Tibial artery (tissue), 4 donors: ENCODE results near the gene SLC38A3.

Experiments used
- DNase-seq, 2 donors: peaks; one replicate each; pipeline ENCODE4 v3.0.0-alpha.2; 2019
- H3K27ac ChIP-seq, 2 donors: fragments of 200-600 bp; sonication (generic) in 1 of 2; 1 replicate in 1 of 2; 2 replicates in 1 of 2; pipeline ENCODE4 v1.5.1; 2018 to 2019; ENCODE audit warnings: mild to moderate bottlenecking in 1 of 2
- H3K27me3 ChIP-seq, 2 donors: fragments of 200-600 bp; sonication (generic) in 1 of 2; one replicate each; pipeline versions ENCODE4 v1.5.1 to v1.6.0; 2016 to 2019
- H3K36me3 ChIP-seq, 3 donors: fragments of 200-600 bp; sonication (generic) in 2 of 3; one replicate each; pipeline ENCODE4 v1.5.1; 2016 to 2019; ENCODE audit warnings: mild to moderate bottlenecking in 2 of 3
- H3K4me1 ChIP-seq, 4 donors: fragments of 200-600 bp; sonication (generic) in 2 of 4; 1 replicate in 3 of 4; 2 replicates in 1 of 4; pipeline ENCODE4 v1.5.1; 2016 to 2019
- H3K4me3 ChIP-seq, 2 donors: fragments of 200-600 bp; sonication (generic) in 1 of 2; 1 replicate in 1 of 2; 2 replicates in 1 of 2; pipeline ENCODE4 v1.5.1; 2018 to 2019; ENCODE audit warnings: mild to moderate bottlenecking in 2 of 2
- H3K9me3 ChIP-seq, 3 donors: fragments of 200-600 bp; sonication (generic) in 1 of 3; one replicate each; pipeline ENCODE4 v1.5.1; 2016 to 2019
- CTCF ChIP-seq, 2 experiments: fragments of 200-600 bp in 1 of 2; fragments of 450-650 bp in 1 of 2; IDR thresholded peaks; one replicate each; pipeline ENCODE4 v1.5.1; 2017 to 2019; ENCODE audit warnings: antibody characterized with exemption in 2 of 2, mild to moderate bottlenecking in 1 of 2, moderate library complexity in 1 of 2
- intact Hi-C: fragments of 100-400 bp; cut with DNase I; formaldehyde crosslinking; loops from one replicate; pipeline ENCODE4 v1.15.0; 2023; ENCODE audit warnings: low total_unique reads

The SLC38A3 gene

GRCh38 chr3:50237754-50238548, 32.9 kb downstream of the SLC38A3 start:
- no peaks in the 10 kb centered on the region for H3K27me3 ChIP-seq
- intact Hi-C loops, result no loop called here

DNA sequence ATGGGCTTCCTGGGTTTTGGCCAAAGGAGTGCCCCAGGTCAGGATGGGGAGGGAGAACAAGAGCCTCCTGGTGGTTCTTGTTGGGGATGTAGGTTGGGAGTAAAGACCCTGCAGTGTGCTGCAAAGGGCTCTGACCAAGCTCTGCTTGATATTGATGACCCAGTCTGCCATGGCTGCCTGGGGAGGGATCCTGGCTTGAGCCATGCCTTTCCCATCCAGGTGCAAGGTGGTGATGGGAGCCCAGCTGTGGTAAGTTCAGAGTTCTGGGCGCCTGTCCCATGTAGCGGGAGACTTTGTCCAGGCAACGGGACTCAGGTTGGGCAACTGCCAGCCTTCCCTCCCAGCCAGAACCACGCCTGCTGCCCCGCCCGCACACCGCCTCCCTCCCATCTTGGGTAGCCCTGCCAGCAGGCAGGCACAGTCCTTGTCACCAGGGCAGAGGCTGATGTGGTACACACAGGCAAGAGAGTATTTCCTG, 33.5 kb downstream of the SLC38A3 start:
- intact Hi-C loops, result no loop called here
- peak overlapping the region; percentile 86 to 92 for H3K27ac ChIP-seq
- no peaks in the 10 kb centered on the region for H3K9me3 ChIP-seq
- H3K27me3 ChIP-seq, result no peaks in the 10 kb centered on the region
- DNase-seq, result peak; percentile 85 to 96
- no peak for TF ChIP-seq CTCF (IDR thresholded peaks at IDR 0.05)
- peaks cover 0 to 13% (median 0%) of the 10 kb centered on the region in 3 donors for H3K36me3 ChIP-seq
- peak overlapping the region; percentile 82 to 87 for H3K4me3 ChIP-seq
- H3K4me1 ChIP-seq, result peaks cover 0 to 78% (median 57%) of the 10 kb centered on the region in 4 donors

More at GRCh38 chr3:50237754-50238548, 32.9 kb downstream of the SLC38A3 start:
- Histone ChIP-seq H3K36me3 (peaks cover 0 to 13% (median 0%) of the 10 kb centered on the region in 3 donors), H3K4me3 (peak overlapping the region; percentile 82 to 87), H3K4me1 (peaks cover 0 to 71% (median 51%) of the 10 kb centered on the region in 4 donors), H3K27ac (peak overlapping the region; percentile 86 to 92), H3K9me3 (no peaks in the 10 kb centered on the region)
- TF ChIP-seq CTCF (IDR thresholded peaks at IDR 0.05), result no peak
- peak; percentile 90 to 96 for DNase-seq

DNA sequence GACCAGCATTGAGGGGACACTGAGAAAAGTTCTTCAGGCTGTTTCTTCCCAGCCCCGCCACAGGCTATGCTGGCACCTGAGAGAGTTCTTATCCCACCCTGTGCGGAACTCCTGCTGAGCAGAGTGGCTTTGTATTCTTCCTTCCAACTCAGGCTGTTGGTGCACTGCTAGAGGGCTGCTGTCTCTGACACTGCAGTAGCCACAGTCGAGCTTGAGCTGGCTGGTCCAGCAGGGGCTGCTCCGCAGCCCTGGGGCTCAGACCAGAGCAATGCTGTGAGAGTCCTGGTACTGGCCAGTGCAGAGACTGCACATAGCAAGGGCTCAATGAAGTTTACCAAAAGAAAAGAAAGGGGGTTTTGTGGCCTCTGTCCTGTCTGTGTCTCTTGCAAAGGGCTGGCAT, 34.6 kb downstream of the SLC38A3 start:
- no peaks in the 10 kb centered on the region for H3K27me3 ChIP-seq
- intact Hi-C loops, result loop anchor here (5.0 kb wide), 1 partner anchor 38 kb away; the partner anchor contains the start of gene LSMEM2
- H3K4me3 ChIP-seq, result no peak overlapping the region

DNA sequence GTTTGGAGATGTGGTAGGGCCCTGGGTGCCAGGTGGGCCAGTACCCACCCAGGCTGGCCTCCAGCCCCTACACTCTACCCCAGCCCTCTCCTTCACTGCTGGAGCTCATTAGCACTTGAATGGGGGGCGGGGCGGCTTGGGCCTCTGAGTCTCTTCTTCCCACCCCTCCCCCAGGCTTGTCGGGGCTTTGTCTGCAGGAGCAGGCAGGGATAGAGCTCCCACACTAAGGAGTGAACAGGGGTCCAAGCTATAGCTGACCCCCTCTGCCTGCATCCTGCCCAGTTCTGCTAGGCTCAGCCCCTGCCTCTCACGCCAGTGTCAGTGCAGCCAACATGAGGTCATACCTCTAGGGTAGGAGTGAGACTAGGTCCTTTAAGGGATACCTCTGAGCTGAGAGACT, 36.1 kb downstream of the SLC38A3 start:
- Histone ChIP-seq H3K27me3 (no peaks in the 10 kb centered on the region), H3K9me3 (no peaks in the 10 kb centered on the region), H3K27ac (peak overlapping the region; percentile 67 to 86), H3K4me1 (peaks cover 0 to 93% (median 76%) of the 10 kb centered on the region in 4 donors), H3K4me3 (no peak overlapping the region), H3K36me3 (peaks cover 0 to 13% (median 0%) of the 10 kb centered on the region in 3 donors)
- DNase-seq, result no peak
- TF ChIP-seq CTCF (IDR thresholded peaks at IDR 0.05), result no peak
- intact Hi-C loops, result loop anchor here (5.0 kb wide), 1 partner anchor 36 kb away; the partner anchor contains the start of gene LSMEM2

More for the DNA sequence above, 34.6 kb downstream of the SLC38A3 start:
- no peak for DNase-seq
- H3K27ac ChIP-seq, result peak overlapping the region; percentile 86 to 92
- peaks cover 0 to 85% (median 66%) of the 10 kb centered on the region in 4 donors for H3K4me1 ChIP-seq
- no peak for TF ChIP-seq CTCF (IDR thresholded peaks at IDR 0.05)
- H3K9me3 ChIP-seq, result no peaks in the 10 kb centered on the region
- H3K36me3 ChIP-seq, result peaks cover 0 to 13% (median 0%) of the 10 kb centered on the region in 3 donors

- Histone ChIP-seq H3K36me3 (peaks cover 0 to 13% (median 0%) of the 10 kb centered on the region in 3 donors), H3K27ac (peak overlapping the region; percentile 67 to 86), H3K27me3 (no peaks in the 10 kb centered on the region), H3K9me3 (no peaks in the 10 kb centered on the region), H3K4me1 (peaks cover 0 to 97% (median 83%) of the 10 kb centered on the region in 4 donors), H3K4me3 (no peak overlapping the region)
- intact Hi-C loops, result loop anchor here (5.0 kb wide), 1 partner anchor 35 kb away; the partner anchor contains the start of gene LSMEM2
- DNase-seq, result no peak
- no peak for TF ChIP-seq CTCF (IDR thresholded peaks at IDR 0.05)
These were observed 36.8 kb downstream of the SLC38A3 start for GRCh38 chr3:50241713-50242380.
